GM12892 (cell line): Measurements from ENCODE around the gene THBD.

ENCODE experiments used
- POLR2A ChIP-seq: IDR thresholded peaks from 2 replicates; pipeline ENCODE4 v1.6.1; 2011; ENCODE audit warnings: low read depth, low read length, control low read depth
- POLR2AphosphoS5 ChIP-seq: IDR thresholded peaks from 2 replicates; pipeline ENCODE4 v1.6.1; 2011; ENCODE audit warnings: low read depth, low read length, control low read depth
- TAF1 ChIP-seq: IDR thresholded peaks from 2 replicates; pipeline ENCODE4 v1.6.1; 2011; ENCODE audit warnings: low read depth, mild to moderate bottlenecking, control low read depth, low read length, borderline replicate concordance

DNA sequence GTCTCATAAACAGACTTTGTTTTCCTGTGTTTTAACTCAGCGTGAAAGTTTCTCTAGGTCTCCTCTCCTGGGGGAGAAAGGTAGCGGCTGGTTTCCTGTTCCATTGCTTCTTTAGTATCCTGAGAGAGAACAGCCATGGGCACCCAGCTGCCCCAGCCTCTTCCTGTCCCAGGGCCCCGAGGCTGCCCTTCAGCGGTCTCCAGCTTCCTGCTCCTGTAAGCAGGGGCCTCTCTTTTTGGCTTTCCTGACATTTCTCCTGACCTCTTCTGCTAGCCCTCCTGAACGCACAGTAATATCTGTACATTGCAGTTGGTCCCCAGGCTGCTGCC lies 16.8 kb downstream of the THBD start:
- TF ChIP-seq POLR2AphosphoS5 (no peak), POLR2A (no peak), TAF1 (no peak)
